ENCODE results near the gene ELN. TPM values are rescaled to one million over a fixed set of nuclear protein-coding genes. Genes with fewer than 3 reads are reported as not detected.

The ELN gene
- total RNA-seq, 2 experiments from 2014 or later, result not detected

- Mint-ChIP-seq H3K4me1 (no peaks in the 10 kb centered on the region), H3K27me3 (peaks cover 5% of the 10 kb centered on the region), H3K36me3 (no peaks in the 10 kb centered on the region), H3K4me3 (no peak overlapping the region), H3K27ac (no peak overlapping the region), H3K9me3 (peaks cover 13% of the 10 kb centered on the region)
- no peak for DNase-seq
These were observed 33.2 kb upstream of the ELN start for GRCh38 chr7:73994761-73995160.

GRCh38 chr7:73995330-73995729 is 32.6 kb upstream of the ELN start:
- peaks cover 13% of the 10 kb centered on the region for H3K9me3 Mint-ChIP-seq
- H3K36me3 Mint-ChIP-seq, result no peaks in the 10 kb centered on the region
- H3K27ac Mint-ChIP-seq, result no peak overlapping the region
- H3K4me3 Mint-ChIP-seq, result no peak overlapping the region
- peaks cover 5% of the 10 kb centered on the region for H3K27me3 Mint-ChIP-seq
- H3K4me1 Mint-ChIP-seq, result no peaks in the 10 kb centered on the region
- no peak for DNase-seq

- no peaks in the 10 kb centered on the region for H3K36me3 Mint-ChIP-seq
- H3K9me3 Mint-ChIP-seq, result peaks cover 13% of the 10 kb centered on the region
- no peak overlapping the region for H3K4me3 Mint-ChIP-seq
- no peak overlapping the region for H3K27ac Mint-ChIP-seq
- peaks cover 5% of the 10 kb centered on the region for H3K27me3 Mint-ChIP-seq
- no peaks in the 10 kb centered on the region for H3K4me1 Mint-ChIP-seq
- no peak for DNase-seq
These were observed 32.0 kb upstream of the ELN start for GRCh38 chr7:73995821-73996511.

GRCh38 chr7:73997056-73997455 is 30.9 kb upstream of the ELN start:
- no peak overlapping the region for H3K4me3 Mint-ChIP-seq
- H3K27ac Mint-ChIP-seq, result no peak overlapping the region
- H3K27me3 Mint-ChIP-seq, result peaks cover 8% of the 10 kb centered on the region
- no peaks in the 10 kb centered on the region for H3K36me3 Mint-ChIP-seq
- DNase-seq, result no peak
- H3K4me1 Mint-ChIP-seq, result peaks cover under 1% of the 10 kb centered on the region
- H3K9me3 Mint-ChIP-seq, result peaks cover 13% of the 10 kb centered on the region

GRCh38 chr7:73999664-74000435 is 28.1 kb upstream of the ELN start:
- Mint-ChIP-seq H3K27ac (no peak overlapping the region), H3K36me3 (no peaks in the 10 kb centered on the region), H3K4me3 (no peak overlapping the region), H3K9me3 (peaks cover 3% of the 10 kb centered on the region), H3K4me1 (peaks cover 6% of the 10 kb centered on the region), H3K27me3 (peaks cover 14% of the 10 kb centered on the region)
- DNase-seq, result no peak

- Mint-ChIP-seq H3K36me3 (no peaks in the 10 kb centered on the region), H3K27ac (no peak overlapping the region), H3K4me1 (peaks cover 6% of the 10 kb centered on the region), H3K9me3 (no peaks in the 10 kb centered on the region), H3K4me3 (no peak overlapping the region), H3K27me3 (peaks cover 14% of the 10 kb centered on the region)
- no peak for DNase-seq
These were observed 27.4 kb upstream of the ELN start for GRCh38 chr7:74000489-74001149.

GRCh38 chr7:74001150-74001494 is 26.9 kb upstream of the ELN start:
- no peaks in the 10 kb centered on the region for H3K36me3 Mint-ChIP-seq
- H3K9me3 Mint-ChIP-seq, result no peaks in the 10 kb centered on the region

GRCh38 chr7:74002474-74003017 is 25.4 kb upstream of the ELN start:
- Mint-ChIP-seq H3K9me3 (no peaks in the 10 kb centered on the region), H3K27ac (no peak overlapping the region), H3K36me3 (no peaks in the 10 kb centered on the region), H3K27me3 (peaks cover 9% of the 10 kb centered on the region), H3K4me3 (no peak overlapping the region), H3K4me1 (peaks cover 6% of the 10 kb centered on the region)
- no peak for DNase-seq

More at GRCh38 chr7:74001150-74001494, 26.9 kb upstream of the ELN start:
- H3K4me3 Mint-ChIP-seq, result no peak overlapping the region
- peaks cover 6% of the 10 kb centered on the region for H3K4me1 Mint-ChIP-seq
- peaks cover 14% of the 10 kb centered on the region for H3K27me3 Mint-ChIP-seq
- no peak overlapping the region for H3K27ac Mint-ChIP-seq
- DNase-seq, result no peak

- DNase-seq, result no peak
- Mint-ChIP-seq H3K4me3 (no peak overlapping the region), H3K4me1 (peaks cover 6% of the 10 kb centered on the region), H3K9me3 (no peaks in the 10 kb centered on the region), H3K36me3 (no peaks in the 10 kb centered on the region), H3K27me3 (peaks cover 9% of the 10 kb centered on the region), H3K27ac (no peak overlapping the region)
These were observed 24.4 kb upstream of the ELN start for GRCh38 chr7:74003621-74004020.

GRCh38 chr7:74006032-74006431 is 21.9 kb upstream of the ELN start:
- H3K27ac Mint-ChIP-seq, result no peak overlapping the region
- peaks cover 9% of the 10 kb centered on the region for H3K27me3 Mint-ChIP-seq
- no peak for DNase-seq
- H3K4me3 Mint-ChIP-seq, result no peak overlapping the region
- H3K36me3 Mint-ChIP-seq, result no peaks in the 10 kb centered on the region
- peaks cover 6% of the 10 kb centered on the region for H3K4me1 Mint-ChIP-seq
- no peaks in the 10 kb centered on the region for H3K9me3 Mint-ChIP-seq

GRCh38 chr7:74006451-74007241 is 21.3 kb upstream of the ELN start:
- Mint-ChIP-seq H3K4me1 (peaks cover 6% of the 10 kb centered on the region), H3K27me3 (peaks cover 9% of the 10 kb centered on the region), H3K4me3 (no peak overlapping the region), H3K27ac (no peak overlapping the region), H3K9me3 (no peaks in the 10 kb centered on the region), H3K36me3 (no peaks in the 10 kb centered on the region)
- no peak for DNase-seq

GRCh38 chr7:74007242-74007567 is 20.8 kb upstream of the ELN start:
- Mint-ChIP-seq H3K27ac (no peak overlapping the region), H3K4me1 (peaks cover 4% of the 10 kb centered on the region), H3K4me3 (no peak overlapping the region), H3K9me3 (no peaks in the 10 kb centered on the region), H3K27me3 (peaks cover 5% of the 10 kb centered on the region), H3K36me3 (no peaks in the 10 kb centered on the region)
- DNase-seq, result no peak

GRCh38 chr7:74008687-74009086 is 19.3 kb upstream of the ELN start:
- Mint-ChIP-seq H3K36me3 (no peaks in the 10 kb centered on the region), H3K27ac (no peak overlapping the region), H3K27me3 (no peaks in the 10 kb centered on the region), H3K4me1 (no peaks in the 10 kb centered on the region), H3K9me3 (no peaks in the 10 kb centered on the region), H3K4me3 (no peak overlapping the region)
- no peak for DNase-seq

- DNase-seq, result no peak
These were observed 18.3 kb upstream of the ELN start for GRCh38 chr7:74009719-74010118.

GRCh38 chr7:74010407-74010806 is 17.6 kb upstream of the ELN start:
- Mint-ChIP-seq H3K9me3 (no peaks in the 10 kb centered on the region), H3K4me1 (no peaks in the 10 kb centered on the region), H3K4me3 (no peak overlapping the region), H3K27ac (no peak overlapping the region), H3K36me3 (no peaks in the 10 kb centered on the region), H3K27me3 (no peaks in the 10 kb centered on the region)
- no peak for DNase-seq

More at GRCh38 chr7:74009719-74010118, 18.3 kb upstream of the ELN start:
- no peaks in the 10 kb centered on the region for H3K9me3 Mint-ChIP-seq
- H3K27me3 Mint-ChIP-seq, result no peaks in the 10 kb centered on the region
- H3K4me1 Mint-ChIP-seq, result no peaks in the 10 kb centered on the region
- no peaks in the 10 kb centered on the region for H3K36me3 Mint-ChIP-seq
- no peak overlapping the region for H3K27ac Mint-ChIP-seq
- no peak overlapping the region for H3K4me3 Mint-ChIP-seq
